ENCODE data around the gene PTPRB.

PTPRB gene

GRCh38 chr12:70646850-70647249 lies 9.6 kb upstream of the PTPRB start:
- DNase-seq (ENCODE audit: low read depth, low spot score): peak; percentile 61
- H3K4me3 ChIP-seq (ENCODE audit: low read depth, low read length): no peak overlapping the region
- no peak for TF ChIP-seq CTCF (IDR thresholded peaks at IDR 0.05; ENCODE audit: low read depth, low read length)
- in situ Hi-C loops (cut with HindIII; ENCODE audit: low sequenced_read_pairs): no loop called here

GRCh38 chr12:70645494-70646317 lies 8.5 kb upstream of the PTPRB start:
- DNase-seq (ENCODE audit: low read depth, low spot score): peak; percentile 89
- in situ Hi-C loops (cut with HindIII; ENCODE audit: low sequenced_read_pairs): no loop called here
- H3K4me3 ChIP-seq (ENCODE audit: low read depth, low read length): no peak overlapping the region
- no peak for TF ChIP-seq CTCF (IDR thresholded peaks at IDR 0.05; ENCODE audit: low read depth, low read length)

- H3K4me3 ChIP-seq (ENCODE audit: low read depth, low read length): no peak overlapping the region
- in situ Hi-C loops (cut with HindIII; ENCODE audit: low sequenced_read_pairs): no loop called here
Observed at GRCh38 chr12:70644861-70645260, 7.6 kb upstream of the PTPRB start.

GRCh38 chr12:70643939-70644338 lies 6.7 kb upstream of the PTPRB start:
- in situ Hi-C loops (cut with HindIII; ENCODE audit: low sequenced_read_pairs): no loop called here
- TF ChIP-seq CTCF (IDR thresholded peaks at IDR 0.05; ENCODE audit: low read depth, low read length): no peak
- DNase-seq (ENCODE audit: low read depth, low spot score): no peak
- H3K4me3 ChIP-seq (ENCODE audit: low read depth, low read length): no peak overlapping the region

More at GRCh38 chr12:70644861-70645260, 7.6 kb upstream of the PTPRB start:
- TF ChIP-seq CTCF (IDR thresholded peaks at IDR 0.05; ENCODE audit: low read depth, low read length): no peak
- DNase-seq (ENCODE audit: low read depth, low spot score): no peak

- no peak for DNase-seq (ENCODE audit: low read depth, low spot score)
- in situ Hi-C loops (cut with HindIII; ENCODE audit: low sequenced_read_pairs): no loop called here
- no peak for TF ChIP-seq CTCF (IDR thresholded peaks at IDR 0.05; ENCODE audit: low read depth, low read length)
- H3K4me3 ChIP-seq (ENCODE audit: low read depth, low read length): no peak overlapping the region
Observed at GRCh38 chr12:70641691-70642090, 4.5 kb upstream of the PTPRB start.

GRCh38 chr12:70640901-70641300 lies 3.7 kb upstream of the PTPRB start:
- H3K4me3 ChIP-seq (ENCODE audit: low read depth, low read length): no peak overlapping the region

More at GRCh38 chr12:70640901-70641300, 3.7 kb upstream of the PTPRB start:
- in situ Hi-C loops (cut with HindIII; ENCODE audit: low sequenced_read_pairs): no loop called here
- no peak for DNase-seq (ENCODE audit: low read depth, low spot score)
- TF ChIP-seq CTCF (IDR thresholded peaks at IDR 0.05; ENCODE audit: low read depth, low read length): no peak

Measured in astrocyte of the spinal cord (primary cell).